ENCODE results near the gene EFHD2.
"Not testable (repeated sequence)": the region's sequence is repeated elsewhere in the genome, so short reads cannot be mapped to it uniquely, and the experiment has no call there.

Gene EFHD2

GRCh38 chr1:15457585-15457984 is 47.9 kb downstream of the EFHD2 start:
- DNase-seq: no peak

GRCh38 chr1:15458388-15458787 is 48.7 kb downstream of the EFHD2 start:
- DNase-seq: not testable (repeated sequence)

GRCh38 chr1:15459771-15460707 is 50.4 kb downstream of the EFHD2 start:
- no peak for DNase-seq

GRCh38 chr1:15460708-15461095 is 51.0 kb downstream of the EFHD2 start:
- no peak for DNase-seq

GRCh38 chr1:15463064-15463800 is 53.5 kb downstream of the EFHD2 start:
- DNase-seq: not testable (repeated sequence)

GRCh38 chr1:15463926-15464322 is 54.2 kb downstream of the EFHD2 start:
- DNase-seq: not testable (repeated sequence)

- DNase-seq: no peak
Measured at GRCh38 chr1:15465674-15466073, 56.0 kb downstream of the EFHD2 start.

- DNase-seq: not testable (repeated sequence)
Measured at GRCh38 chr1:15466955-15467625, 57.4 kb downstream of the EFHD2 start.

GRCh38 chr1:15468145-15468544 is 58.5 kb downstream of the EFHD2 start:
- no peak for DNase-seq

GRCh38 chr1:15469361-15469760 is 59.7 kb downstream of the EFHD2 start:
- no peak for DNase-seq

GRCh38 chr1:15469821-15470448 is 60.2 kb downstream of the EFHD2 start:
- peak; percentile 30 for DNase-seq

- DNase-seq: not testable (repeated sequence)
Measured at GRCh38 chr1:15471067-15471466, 61.4 kb downstream of the EFHD2 start.

- peak; percentile 66 for DNase-seq
Measured at GRCh38 chr1:15471723-15472122, 62.0 kb downstream of the EFHD2 start.

- DNase-seq: no peak
Measured at GRCh38 chr1:15472587-15472986, 62.9 kb downstream of the EFHD2 start.

- no peak for DNase-seq
Measured at GRCh38 chr1:15475752-15476314, 66.1 kb downstream of the EFHD2 start, which contains the start of gene CELA2B. TSS of gene CELA2B (plus strand) at chr1:15476104. CDS start at chr1:15476126, 22 bp downstream.

GRCh38 chr1:15476927-15477326 is 67.2 kb downstream of the EFHD2 start:
- no peak for DNase-seq

- no peak for DNase-seq
Measured at GRCh38 chr1:15477646-15478212, 68.0 kb downstream of the EFHD2 start.
